ENCODE results near the gene WHAMM.

- no peak for TF ChIP-seq ZNF121 (tag by site-specific recombination; IDR thresholded peaks at IDR 0.05)
- TF ChIP-seq HOXA7 (CRISPR knock-in tag; IDR thresholded peaks at IDR 0.05; ENCODE audit: borderline replicate concordance), result no peak
- no peak for TF ChIP-seq YY1 (tag by site-specific recombination; IDR thresholded peaks at IDR 0.05)
These were observed 790 bp upstream of the WHAMM start for GRCh38 chr15:82808634-82809041.

Measured in HEK293 (cell line).